Lower lobe of right lung (tissue), 2 donors: ENCODE measurements around the gene PER1. TPM values are rescaled to one million over a fixed set of nuclear protein-coding genes. Genes with fewer than 3 reads are reported as not detected.
A peak's percentile ranks its signal among the peaks of the same experiment; 100 is the strongest.
"Not testable (repeated sequence)": the region's sequence is repeated elsewhere in the genome, so short reads cannot be mapped to it uniquely, and the experiment has no call there.

Experiments used
- ATAC-seq, 2 donors: fragments of 200-7000 bp; cut with Tn5 transposase; one replicate each; pipeline ENCODE4 v1.9.1; 2020 to 2022; ENCODE audit warnings: mild to moderate bottlenecking in 2 of 2, moderate library complexity in 2 of 2
- DNase-seq: peaks from one replicate; pipeline ENCODE4 v3.0.0-alpha.2; 2020
- H3K27ac ChIP-seq: fragments of 200-600 bp; one replicate; pipeline ENCODE4 v1.8.0; 2022
- H3K27me3 ChIP-seq: fragments of 200-600 bp; one replicate; pipeline ENCODE4 v1.8.0; 2022; ENCODE audit warnings: low read depth
- H3K36me3 ChIP-seq: fragments of 200-600 bp; one replicate; pipeline ENCODE4 v1.8.0; 2022; ENCODE audit warnings: mild to moderate bottlenecking
- H3K4me1 ChIP-seq: fragments of 200-600 bp; one replicate; pipeline ENCODE4 v1.8.0; 2022
- H3K4me3 ChIP-seq: fragments of 200-600 bp; one replicate; pipeline ENCODE4 v1.8.0; 2022; ENCODE audit warnings: mild to moderate bottlenecking
- H3K9me3 ChIP-seq: fragments of 200-600 bp; one replicate; pipeline ENCODE4 v1.8.0; 2022
- intact Hi-C: fragments of 100-400 bp; cut with DNase I; formaldehyde crosslinking; loops from one replicate; pipeline ENCODE4 v1.11.0; 2022
- total RNA-seq: library from RNA; stranded (reverse); fragmentation: NEBNext Ultra II Directional; extraction: Animal tissue kit (Norgen Biotek cat#: 25700); gene quantifications from one replicate; pipeline ENCODE4 v1.2.1, GENCODE V29; 2021
- TF ChIP-seq, protein P1 (sequence below): fragments of 200-600 bp; IDR thresholded peaks from one replicate; pipeline ENCODE4 v1.8.0; 2022; ENCODE audit warnings: antibody characterized with exemption, mild to moderate bottlenecking
- donor health status: DM: no; HTN: yes; CAD: no; lungs with severe emphysema.

PER1 gene
- total RNA-seq, 1 donor from 2014 or later = 252 TPM

DNA sequence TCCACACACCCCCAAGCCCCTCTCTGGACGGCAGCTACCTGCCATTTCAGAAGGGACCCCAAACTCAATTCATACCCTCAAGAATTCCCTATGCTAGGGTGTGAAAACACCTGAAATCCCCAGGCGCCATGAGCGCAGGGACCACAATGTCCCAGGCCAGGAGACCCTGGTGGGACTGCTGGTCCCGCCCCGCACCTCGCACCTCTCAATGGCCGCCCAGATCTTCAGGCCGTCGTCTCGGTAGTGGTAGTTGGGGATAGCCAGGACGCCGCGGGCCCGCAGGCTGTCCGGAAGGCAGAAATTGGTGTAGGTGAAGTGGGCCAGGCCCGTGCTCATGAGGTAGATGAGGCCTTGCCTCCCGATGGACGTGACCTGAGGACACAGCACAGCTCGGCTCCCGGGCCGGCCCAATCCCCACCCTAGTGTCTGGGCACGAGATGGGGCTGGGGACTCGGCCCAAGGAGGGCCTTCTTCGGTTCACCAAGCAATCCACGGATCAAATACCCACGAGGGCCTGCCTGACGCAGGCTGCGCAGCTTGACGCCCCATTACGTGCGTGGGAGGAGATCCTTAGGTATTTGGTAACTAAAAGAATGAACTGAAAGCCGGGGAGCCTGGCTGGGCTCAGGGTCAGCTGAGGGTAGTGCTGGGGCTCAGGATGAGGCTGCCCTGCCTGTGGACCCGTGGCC lies 43.1 kb downstream of the PER1 start:
- no peak for DNase-seq
- no peak overlapping the region for H3K27ac ChIP-seq
- no peaks in the 10 kb centered on the region for H3K36me3 ChIP-seq
- no peak overlapping the region for H3K4me3 ChIP-seq
- intact Hi-C loops = no loop called here
- peak in 1 of 2 donors; percentile 7 for ATAC-seq
- peaks cover 9% of the 10 kb centered on the region for H3K4me1 ChIP-seq
- no peaks in the 10 kb centered on the region for H3K9me3 ChIP-seq
- H3K27me3 ChIP-seq = peaks cover 53% of the 10 kb centered on the region
- TF ChIP-seq, protein P1, sequence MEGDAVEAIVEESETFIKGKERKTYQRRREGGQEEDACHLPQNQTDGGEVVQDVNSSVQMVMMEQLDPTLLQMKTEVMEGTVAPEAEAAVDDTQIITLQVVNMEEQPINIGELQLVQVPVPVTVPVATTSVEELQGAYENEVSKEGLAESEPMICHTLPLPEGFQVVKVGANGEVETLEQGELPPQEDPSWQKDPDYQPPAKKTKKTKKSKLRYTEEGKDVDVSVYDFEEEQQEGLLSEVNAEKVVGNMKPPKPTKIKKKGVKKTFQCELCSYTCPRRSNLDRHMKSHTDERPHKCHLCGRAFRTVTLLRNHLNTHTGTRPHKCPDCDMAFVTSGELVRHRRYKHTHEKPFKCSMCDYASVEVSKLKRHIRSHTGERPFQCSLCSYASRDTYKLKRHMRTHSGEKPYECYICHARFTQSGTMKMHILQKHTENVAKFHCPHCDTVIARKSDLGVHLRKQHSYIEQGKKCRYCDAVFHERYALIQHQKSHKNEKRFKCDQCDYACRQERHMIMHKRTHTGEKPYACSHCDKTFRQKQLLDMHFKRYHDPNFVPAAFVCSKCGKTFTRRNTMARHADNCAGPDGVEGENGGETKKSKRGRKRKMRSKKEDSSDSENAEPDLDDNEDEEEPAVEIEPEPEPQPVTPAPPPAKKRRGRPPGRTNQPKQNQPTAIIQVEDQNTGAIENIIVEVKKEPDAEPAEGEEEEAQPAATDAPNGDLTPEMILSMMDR = no peak

DNA sequence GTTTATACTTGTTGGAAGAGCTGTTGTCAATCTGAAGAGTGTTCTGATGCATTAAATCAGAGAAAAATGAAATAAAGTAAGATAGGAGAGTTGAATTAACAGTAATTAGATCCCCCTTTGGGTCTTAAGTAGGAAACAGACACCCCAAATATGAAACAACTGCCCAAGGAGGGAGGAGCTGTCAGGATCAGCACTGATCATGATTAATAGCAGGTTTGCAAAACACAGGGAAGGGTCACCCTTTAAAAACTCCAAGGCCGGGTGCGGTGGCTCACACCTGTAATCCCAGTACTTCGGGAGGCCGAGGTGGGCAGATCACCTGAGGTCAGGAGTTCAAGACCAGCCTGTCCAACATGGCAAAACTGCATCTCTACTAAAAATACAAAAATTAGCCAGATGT lies 45.2 kb downstream of the PER1 start:
- ATAC-seq = not testable (repeated sequence)

DNA sequence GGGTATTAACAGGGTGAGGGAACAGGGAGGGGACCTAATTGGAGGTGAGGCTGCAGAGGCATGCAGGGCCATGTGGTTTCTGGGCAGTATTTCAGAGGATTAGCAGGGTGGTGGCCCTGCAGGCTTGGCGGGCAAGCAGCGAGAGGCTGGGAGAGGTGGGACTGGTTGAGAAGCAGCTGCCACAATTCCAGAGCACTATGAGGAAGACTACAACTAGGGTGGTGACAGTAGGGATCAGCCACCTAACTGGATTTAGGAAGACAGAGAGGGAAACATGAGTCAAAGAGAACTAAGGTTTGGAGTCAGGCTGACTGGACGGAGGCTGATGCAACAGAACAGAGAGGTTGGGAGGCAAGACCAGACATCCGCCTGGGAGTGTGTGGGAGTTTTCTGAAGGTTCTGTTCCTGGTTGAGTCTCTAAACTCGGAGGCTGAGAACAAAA lies 46.2 kb downstream of the PER1 start:
- TF ChIP-seq, protein P1 = no peak

More for the DNA sequence above, 45.2 kb downstream of the PER1 start:
- H3K27me3 ChIP-seq = peaks cover 33% of the 10 kb centered on the region
- H3K9me3 ChIP-seq, H3K27ac ChIP-seq, H3K36me3 ChIP-seq, H3K4me3 ChIP-seq, H3K4me1 ChIP-seq, DNase-seq, intact Hi-C loops: not testable (repeated sequence)

DNA sequence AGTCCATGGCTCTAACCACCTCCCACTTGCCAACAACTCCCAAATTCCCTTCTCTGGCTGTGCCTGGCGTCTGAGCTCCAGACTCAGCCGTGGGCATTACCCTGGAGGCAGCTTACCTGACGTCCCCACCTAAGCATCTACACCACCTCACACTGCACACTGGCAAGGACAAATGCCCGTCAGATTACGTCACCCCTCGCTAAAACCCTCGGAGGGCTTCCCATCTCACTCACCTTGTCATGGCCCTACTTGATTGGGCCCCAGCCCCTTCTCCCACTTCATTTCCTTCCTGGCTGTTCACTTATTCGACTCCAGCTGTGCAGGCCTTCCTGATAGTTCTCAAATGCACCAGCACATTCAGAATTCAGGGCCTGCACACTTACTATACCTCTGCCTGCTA lies 47.3 kb downstream of the PER1 start:
- intact Hi-C loops = no loop called here
- H3K4me3 ChIP-seq = no peak overlapping the region
- H3K4me1 ChIP-seq = peaks cover 3% of the 10 kb centered on the region
- no peaks in the 10 kb centered on the region for H3K9me3 ChIP-seq
- H3K27ac ChIP-seq = no peak overlapping the region
- peaks cover 12% of the 10 kb centered on the region for H3K27me3 ChIP-seq
- no peak for ATAC-seq
- DNase-seq = no peak
- TF ChIP-seq, protein P1 = no peak
- H3K36me3 ChIP-seq = no peaks in the 10 kb centered on the region

More for the DNA sequence above, 46.2 kb downstream of the PER1 start:
- intact Hi-C loops = no loop called here
- Histone ChIP-seq H3K4me3 (no peak overlapping the region), H3K4me1 (peaks cover 9% of the 10 kb centered on the region), H3K9me3 (no peaks in the 10 kb centered on the region), H3K27ac (no peak overlapping the region), H3K36me3 (no peaks in the 10 kb centered on the region), H3K27me3 (peaks cover 23% of the 10 kb centered on the region)
- DNase-seq (no peak), ATAC-seq (no peak)

DNA sequence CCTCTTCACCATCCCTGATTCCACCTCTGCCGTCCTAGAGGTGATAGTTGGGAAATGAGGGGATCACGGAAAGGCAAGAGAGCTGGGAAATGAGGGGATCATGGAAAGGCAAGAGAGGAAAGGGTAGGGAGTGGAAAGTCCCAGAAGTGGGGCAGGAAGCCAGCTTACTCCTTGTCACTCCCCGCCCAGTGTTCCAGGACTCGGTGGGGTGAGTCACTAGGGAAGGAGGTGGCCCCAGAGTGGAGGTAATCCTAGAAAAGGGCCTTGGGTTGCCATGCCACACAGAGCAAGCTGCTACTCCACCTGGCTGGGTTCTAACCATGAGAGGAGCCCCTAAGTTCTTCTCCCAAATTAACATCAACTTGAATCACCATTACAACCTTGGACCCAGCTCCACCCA lies 48.7 kb downstream of the PER1 start:
- ATAC-seq = peak; percentile 69 to 72
- no peak for DNase-seq
- intact Hi-C loops = no loop called here

DNA sequence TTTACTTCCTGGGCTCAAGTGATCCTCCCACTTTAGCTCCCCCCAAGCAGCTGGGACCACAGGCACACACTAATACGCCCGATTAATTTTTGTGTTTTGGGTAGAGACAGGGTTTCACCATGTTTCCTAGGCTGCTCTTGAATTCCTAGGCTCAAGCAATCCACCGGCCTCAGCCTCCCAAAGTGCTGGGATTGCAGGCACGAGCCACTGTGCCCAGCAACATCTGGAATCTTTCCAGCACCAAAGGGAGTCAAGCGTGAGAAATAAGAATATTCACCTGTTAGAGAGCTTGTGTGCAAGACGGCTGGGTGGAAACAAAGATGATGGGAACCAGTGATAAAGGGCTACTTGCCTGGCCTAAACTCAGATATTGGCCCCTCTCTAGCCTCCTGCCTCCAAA lies 50.5 kb downstream of the PER1 start:
- no peak overlapping the region for H3K27ac ChIP-seq
- no peaks in the 10 kb centered on the region for H3K4me1 ChIP-seq
- no peaks in the 10 kb centered on the region for H3K36me3 ChIP-seq
- H3K9me3 ChIP-seq = no peaks in the 10 kb centered on the region
- no peaks in the 10 kb centered on the region for H3K27me3 ChIP-seq
- DNase-seq (no peak), ATAC-seq (no peak)
- intact Hi-C loops = no loop called here
- TF ChIP-seq, protein P1 = no peak
- H3K4me3 ChIP-seq = no peak overlapping the region

More for the DNA sequence above, 48.7 kb downstream of the PER1 start:
- peaks cover 2% of the 10 kb centered on the region for H3K27me3 ChIP-seq
- TF ChIP-seq, protein P1 = no peak
- H3K9me3 ChIP-seq = no peaks in the 10 kb centered on the region
- no peak overlapping the region for H3K4me3 ChIP-seq
- no peaks in the 10 kb centered on the region for H3K36me3 ChIP-seq
- no peaks in the 10 kb centered on the region for H3K4me1 ChIP-seq
- no peak overlapping the region for H3K27ac ChIP-seq
